SU-DHL-6 (cell line): ENCODE results near the gene CAPRIN2.

ENCODE experiments used
- EZH2phosphoT487 ChIP-seq: fragments of 200-600 bp; sonication (generic), shearing (Covaris generic); conservative IDR thresholded peaks from 2 replicates; pipeline ENCODE4 v1.6.1; 2018; ENCODE audit warnings: mild to moderate bottlenecking, antibody characterized with exemption, low read length, moderate library complexity, mixed read lengths
- TF ChIP-seq, protein P1 (sequence below): fragments of 200-600 bp; sonication (generic); IDR thresholded peaks from one replicate; pipeline ENCODE4 v1.5.1; 2017; ENCODE audit warnings: antibody characterized with exemption, mild to moderate bottlenecking, low read length, moderate library complexity; ENCODE audit not compliant: insufficient read depth, poor library complexity, severe bottlenecking

DNA sequence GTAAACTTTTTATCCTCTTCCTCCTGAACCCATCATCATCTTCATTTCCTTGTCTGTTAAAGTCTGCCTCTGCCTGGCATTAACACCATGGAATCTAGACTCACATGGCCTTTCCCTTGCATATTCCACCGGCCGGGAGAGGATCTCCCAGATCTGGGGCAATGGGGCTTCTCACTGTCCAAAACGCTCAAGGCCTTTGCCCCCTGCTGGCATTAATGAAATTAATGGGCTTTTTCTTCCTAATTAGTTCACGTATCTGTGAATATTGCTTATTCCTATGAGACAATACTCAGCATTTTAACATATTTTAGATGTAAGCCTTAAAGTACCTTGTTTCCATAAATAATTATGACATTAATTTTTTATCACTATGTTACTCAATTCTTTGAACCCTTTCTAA, 42.9 kb upstream of the CAPRIN2 start:
- TF ChIP-seq, protein P1, sequence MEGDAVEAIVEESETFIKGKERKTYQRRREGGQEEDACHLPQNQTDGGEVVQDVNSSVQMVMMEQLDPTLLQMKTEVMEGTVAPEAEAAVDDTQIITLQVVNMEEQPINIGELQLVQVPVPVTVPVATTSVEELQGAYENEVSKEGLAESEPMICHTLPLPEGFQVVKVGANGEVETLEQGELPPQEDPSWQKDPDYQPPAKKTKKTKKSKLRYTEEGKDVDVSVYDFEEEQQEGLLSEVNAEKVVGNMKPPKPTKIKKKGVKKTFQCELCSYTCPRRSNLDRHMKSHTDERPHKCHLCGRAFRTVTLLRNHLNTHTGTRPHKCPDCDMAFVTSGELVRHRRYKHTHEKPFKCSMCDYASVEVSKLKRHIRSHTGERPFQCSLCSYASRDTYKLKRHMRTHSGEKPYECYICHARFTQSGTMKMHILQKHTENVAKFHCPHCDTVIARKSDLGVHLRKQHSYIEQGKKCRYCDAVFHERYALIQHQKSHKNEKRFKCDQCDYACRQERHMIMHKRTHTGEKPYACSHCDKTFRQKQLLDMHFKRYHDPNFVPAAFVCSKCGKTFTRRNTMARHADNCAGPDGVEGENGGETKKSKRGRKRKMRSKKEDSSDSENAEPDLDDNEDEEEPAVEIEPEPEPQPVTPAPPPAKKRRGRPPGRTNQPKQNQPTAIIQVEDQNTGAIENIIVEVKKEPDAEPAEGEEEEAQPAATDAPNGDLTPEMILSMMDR = no peak
- TF ChIP-seq EZH2phosphoT487 = no peak
